ENCODE results near the gene DDHD1. TPM values are rescaled to one million over a fixed set of nuclear protein-coding genes. Genes with fewer than 3 reads are reported as not detected.

DDHD1 gene
- total RNA-seq, 1 donor from 2014 or later, result 17.9 TPM

- H3K36me3 Mint-ChIP-seq (ENCODE audit: low read depth), result peaks cover 21% of the 10 kb centered on the region
- no peaks in the 10 kb centered on the region for H3K27me3 Mint-ChIP-seq (ENCODE audit: low read depth)
- H3K4me3 Mint-ChIP-seq, result no peak overlapping the region
- TF ChIP-seq, protein P1, sequence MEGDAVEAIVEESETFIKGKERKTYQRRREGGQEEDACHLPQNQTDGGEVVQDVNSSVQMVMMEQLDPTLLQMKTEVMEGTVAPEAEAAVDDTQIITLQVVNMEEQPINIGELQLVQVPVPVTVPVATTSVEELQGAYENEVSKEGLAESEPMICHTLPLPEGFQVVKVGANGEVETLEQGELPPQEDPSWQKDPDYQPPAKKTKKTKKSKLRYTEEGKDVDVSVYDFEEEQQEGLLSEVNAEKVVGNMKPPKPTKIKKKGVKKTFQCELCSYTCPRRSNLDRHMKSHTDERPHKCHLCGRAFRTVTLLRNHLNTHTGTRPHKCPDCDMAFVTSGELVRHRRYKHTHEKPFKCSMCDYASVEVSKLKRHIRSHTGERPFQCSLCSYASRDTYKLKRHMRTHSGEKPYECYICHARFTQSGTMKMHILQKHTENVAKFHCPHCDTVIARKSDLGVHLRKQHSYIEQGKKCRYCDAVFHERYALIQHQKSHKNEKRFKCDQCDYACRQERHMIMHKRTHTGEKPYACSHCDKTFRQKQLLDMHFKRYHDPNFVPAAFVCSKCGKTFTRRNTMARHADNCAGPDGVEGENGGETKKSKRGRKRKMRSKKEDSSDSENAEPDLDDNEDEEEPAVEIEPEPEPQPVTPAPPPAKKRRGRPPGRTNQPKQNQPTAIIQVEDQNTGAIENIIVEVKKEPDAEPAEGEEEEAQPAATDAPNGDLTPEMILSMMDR (conservative IDR thresholded peaks at IDR 0.05), result no peak
- H3K27ac Mint-ChIP-seq (ENCODE audit: unreplicated experiment), result no peak overlapping the region
- H3K9me3 Mint-ChIP-seq, result peaks cover 4% of the 10 kb centered on the region
- H3K4me1 Mint-ChIP-seq, result no peaks in the 10 kb centered on the region
- no peak for DNase-seq (ENCODE audit: low read depth, low spot score)
These were observed 117.5 kb downstream of the DDHD1 start for GRCh38 chr14:53035336-53036210.

- no peaks in the 10 kb centered on the region for H3K27me3 Mint-ChIP-seq (ENCODE audit: low read depth)
- H3K4me1 Mint-ChIP-seq, result no peaks in the 10 kb centered on the region
- peaks cover 4% of the 10 kb centered on the region for H3K9me3 Mint-ChIP-seq
- H3K36me3 Mint-ChIP-seq (ENCODE audit: low read depth), result peaks cover 21% of the 10 kb centered on the region
- no peak for DNase-seq (ENCODE audit: low read depth, low spot score)
- no peak overlapping the region for H3K4me3 Mint-ChIP-seq
- TF ChIP-seq, protein P1 (conservative IDR thresholded peaks at IDR 0.05), result no peak
- no peak overlapping the region for H3K27ac Mint-ChIP-seq (ENCODE audit: unreplicated experiment)
These were observed 118.4 kb downstream of the DDHD1 start for GRCh38 chr14:53034688-53035230.

- TF ChIP-seq, protein P1 (conservative IDR thresholded peaks at IDR 0.05), result no peak
- DNase-seq (ENCODE audit: low read depth, low spot score), result no peak
- Mint-ChIP-seq H3K27ac (ENCODE audit: unreplicated experiment) (no peak overlapping the region), H3K27me3 (ENCODE audit: low read depth) (no peaks in the 10 kb centered on the region), H3K4me3 (no peak overlapping the region), H3K4me1 (no peaks in the 10 kb centered on the region), H3K9me3 (peaks cover 4% of the 10 kb centered on the region), H3K36me3 (ENCODE audit: low read depth) (peaks cover 19% of the 10 kb centered on the region)
These were observed 119.1 kb downstream of the DDHD1 start for GRCh38 chr14:53034036-53034435.

DNA sequence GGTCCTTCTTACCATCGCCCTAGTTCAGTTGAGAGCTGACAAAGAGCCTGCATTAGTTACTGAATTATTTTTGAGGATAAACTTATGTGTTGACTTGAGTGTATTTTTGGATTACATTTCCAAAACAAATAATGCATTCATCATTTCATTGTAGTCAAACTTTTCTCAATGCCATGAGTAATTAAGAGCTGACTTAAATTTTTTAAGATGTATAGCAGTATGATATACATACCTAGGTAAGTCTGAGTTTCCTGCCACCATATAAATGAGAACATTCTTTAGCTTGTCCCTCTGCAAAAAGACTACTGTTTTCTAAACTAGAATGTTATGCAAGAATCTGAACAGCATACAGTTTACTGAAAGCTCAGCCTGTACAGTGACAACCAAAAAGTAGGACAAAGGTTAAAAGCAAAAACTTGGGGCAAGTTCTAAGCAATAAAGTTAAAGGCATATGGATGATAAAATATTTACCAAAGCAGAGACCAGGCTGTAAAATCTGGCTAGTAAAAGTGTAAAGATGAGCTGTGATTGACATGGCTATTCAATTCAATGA, 120.2 kb downstream of the DDHD1 start:
- Mint-ChIP-seq H3K36me3 (ENCODE audit: low read depth) (peaks cover 11% of the 10 kb centered on the region), H3K4me3 (no peak overlapping the region), H3K27ac (ENCODE audit: unreplicated experiment) (no peak overlapping the region), H3K9me3 (peaks cover 4% of the 10 kb centered on the region), H3K27me3 (ENCODE audit: low read depth) (no peaks in the 10 kb centered on the region), H3K4me1 (no peaks in the 10 kb centered on the region)
- TF ChIP-seq, protein P1 (conservative IDR thresholded peaks at IDR 0.05), result no peak
- no peak for DNase-seq (ENCODE audit: low read depth, low spot score)

GRCh38 chr14:53032161-53032803, 120.8 kb downstream of the DDHD1 start:
- Mint-ChIP-seq H3K27me3 (ENCODE audit: low read depth) (no peaks in the 10 kb centered on the region), H3K36me3 (ENCODE audit: low read depth) (peaks cover 5% of the 10 kb centered on the region), H3K4me3 (no peak overlapping the region), H3K4me1 (no peaks in the 10 kb centered on the region), H3K9me3 (no peaks in the 10 kb centered on the region), H3K27ac (ENCODE audit: unreplicated experiment) (no peak overlapping the region)
- TF ChIP-seq, protein P1 (conservative IDR thresholded peaks at IDR 0.05), result no peak
- no peak for DNase-seq (ENCODE audit: low read depth, low spot score)

Data from neural crest cell (in vitro differentiated cells).